WERI-Rb-1 (cell line): ENCODE results near the gene MFSD11.
"Not testable (repeated sequence)": the region's sequence is repeated elsewhere in the genome, so short reads cannot be mapped to it uniquely, and the experiment has no call there.

Experiments used
- DNase-seq: peaks from one replicate; pipeline ENCODE4 v3.0.0-alpha.2; 2020
- H3K27ac ChIP-seq: fragments of 250-450 bp; sonication (Bioruptor Pico); 2 replicates; pipeline ENCODE4 v1.5.1; 2020; ENCODE audit warnings: mild to moderate bottlenecking, moderate library complexity
- H3K27me3 ChIP-seq: fragments of 250-450 bp; sonication (Bioruptor Pico); 2 replicates; pipeline ENCODE4 v1.5.1; 2021; ENCODE audit warnings: mild to moderate bottlenecking, low read depth, moderate library complexity; ENCODE audit not compliant: insufficient read depth, severe bottlenecking
- H3K36me3 ChIP-seq: fragments of 250-450 bp; sonication (Bioruptor Pico); 2 replicates; pipeline ENCODE4 v1.5.1; 2020; ENCODE audit warnings: mild to moderate bottlenecking, moderate library complexity
- H3K4me3 ChIP-seq: 2 replicates; pipeline ENCODE4 v1.5.1; 2011; ENCODE audit warnings: low read depth, mild to moderate bottlenecking, control low read depth, low read length
- H3K9me3 ChIP-seq: fragments of 250-450 bp; sonication (Bioruptor Pico); 2 replicates; pipeline ENCODE4 v1.5.1; 2021; ENCODE audit warnings: mild to moderate bottlenecking, moderate library complexity; ENCODE audit not compliant: severe bottlenecking
- CTCF ChIP-seq: IDR thresholded peaks from 2 replicates; pipeline ENCODE4 v1.5.1; 2011; ENCODE audit warnings: low read depth, mild to moderate bottlenecking, control low read depth, inconsistent platforms, low read length

MFSD11 gene

DNA sequence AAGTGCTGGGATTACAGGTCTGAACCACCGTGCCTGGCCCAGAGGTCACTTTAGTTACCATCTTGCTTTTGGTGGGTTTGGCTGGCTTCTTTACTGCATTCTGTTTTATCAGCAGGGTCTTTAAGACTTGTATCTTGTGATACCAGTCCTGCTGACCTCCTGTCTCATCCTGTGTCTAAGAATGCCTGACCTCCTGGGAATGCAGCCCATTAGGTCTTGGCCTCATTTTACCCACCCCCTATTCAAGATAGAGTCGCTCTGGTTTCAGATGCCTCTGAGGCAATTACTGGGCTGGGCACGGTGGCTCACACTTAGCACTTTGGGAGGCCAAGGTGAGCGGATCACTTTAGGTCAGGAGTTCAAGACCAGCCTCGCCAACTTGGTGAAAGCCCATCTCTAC lies 63.8 kb downstream of the MFSD11 start:
- DNase-seq: no peak
- Histone ChIP-seq H3K36me3 (no peaks in the 10 kb centered on the region), H3K27ac (no peak overlapping the region), H3K9me3 (peaks cover 4% of the 10 kb centered on the region), H3K4me3 (no peak overlapping the region), H3K27me3 (no peaks in the 10 kb centered on the region)
- TF ChIP-seq CTCF: no peak

GRCh38 chr17:76805319-76805718 lies 67.4 kb downstream of the MFSD11 start:
- Histone ChIP-seq H3K36me3 (no peaks in the 10 kb centered on the region), H3K9me3 (peaks cover 6% of the 10 kb centered on the region), H3K27me3 (no peaks in the 10 kb centered on the region), H3K27ac (no peak overlapping the region), H3K4me3 (no peak overlapping the region)
- DNase-seq: no peak
- TF ChIP-seq CTCF: no peak

- H3K27ac ChIP-seq, H3K4me3 ChIP-seq, DNase-seq, H3K27me3 ChIP-seq, H3K36me3 ChIP-seq, H3K9me3 ChIP-seq: not testable (repeated sequence)
Measured at GRCh38 chr17:76806151-76806550, 68.2 kb downstream of the MFSD11 start.

DNA sequence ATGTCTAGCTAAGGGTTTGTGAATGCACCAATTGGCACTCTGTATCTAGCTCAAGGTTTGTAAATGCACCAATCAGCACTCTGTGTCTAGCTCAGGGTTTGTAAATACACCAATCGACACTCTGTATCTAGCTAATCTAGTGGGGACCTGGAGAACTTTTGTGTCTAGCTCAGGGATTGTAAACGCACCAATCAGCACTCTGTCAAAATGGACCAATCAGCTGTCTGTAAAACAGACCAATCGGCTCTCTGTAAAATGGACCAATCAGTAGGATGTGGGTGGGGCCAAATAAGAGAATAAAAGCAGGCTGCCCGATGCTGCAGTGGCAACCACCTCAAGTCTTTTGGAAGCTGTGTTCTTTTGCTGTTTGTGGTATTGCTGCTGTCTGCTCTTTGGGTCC lies 68.8 kb downstream of the MFSD11 start:
- not testable (repeated sequence) for H3K9me3 ChIP-seq, H3K4me3 ChIP-seq, DNase-seq

GRCh38 chr17:76808326-76808725 lies 70.4 kb downstream of the MFSD11 start:
- Histone ChIP-seq H3K36me3 (no peaks in the 10 kb centered on the region), H3K27ac (no peak overlapping the region), H3K4me3 (no peak overlapping the region), H3K27me3 (no peaks in the 10 kb centered on the region), H3K9me3 (peaks cover 4% of the 10 kb centered on the region)
- DNase-seq: no peak
- TF ChIP-seq CTCF: no peak

More for the DNA sequence above, 68.8 kb downstream of the MFSD11 start:
- not testable (repeated sequence) for H3K36me3 ChIP-seq, H3K27ac ChIP-seq, H3K27me3 ChIP-seq

DNA sequence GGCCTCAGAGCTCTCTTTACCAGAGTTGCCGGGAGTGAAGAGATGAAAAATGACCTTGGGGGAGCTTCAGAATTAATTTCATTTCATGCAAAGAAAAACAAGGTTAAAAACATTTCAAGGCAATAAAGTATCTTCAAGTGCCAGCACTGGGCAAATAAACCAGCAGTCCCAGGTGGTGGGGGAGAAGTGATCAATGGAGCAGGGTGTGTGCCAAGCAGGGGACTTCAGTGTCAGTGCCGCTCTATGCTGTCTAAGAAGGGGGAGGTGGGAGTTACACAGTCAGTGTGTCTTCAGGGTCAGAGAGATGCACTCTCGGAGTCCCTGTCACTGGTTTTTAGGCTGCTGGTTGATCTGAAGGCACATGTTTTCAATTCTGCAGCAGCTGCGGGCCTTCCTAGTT lies 73.0 kb downstream of the MFSD11 start:
- no peak overlapping the region for H3K27ac ChIP-seq
- no peak for TF ChIP-seq CTCF
- H3K4me3 ChIP-seq: no peak overlapping the region
- H3K9me3 ChIP-seq: peaks cover 4% of the 10 kb centered on the region
- no peak for DNase-seq
- no peaks in the 10 kb centered on the region for H3K36me3 ChIP-seq
- H3K27me3 ChIP-seq: no peaks in the 10 kb centered on the region

DNA sequence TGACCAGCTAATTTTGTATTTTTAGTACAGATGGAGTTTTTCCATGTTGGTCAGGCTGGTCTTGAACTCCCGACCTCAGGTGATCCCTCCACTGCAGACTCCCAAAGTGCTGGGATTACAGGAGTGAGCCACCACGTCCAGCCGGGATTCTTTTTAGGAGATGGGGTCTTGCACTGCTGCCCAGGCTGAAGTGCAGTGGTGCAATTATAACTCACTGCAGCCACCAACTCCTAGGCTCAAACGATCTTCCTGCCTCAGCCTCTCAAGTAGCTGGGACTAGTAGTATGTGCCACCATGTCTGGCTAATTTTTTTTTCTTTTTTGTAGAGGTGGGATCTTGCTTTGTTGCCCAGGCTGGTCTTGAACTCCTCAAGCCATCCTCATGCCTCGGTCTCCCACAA lies 73.9 kb downstream of the MFSD11 start:
- H3K27me3 ChIP-seq: no peaks in the 10 kb centered on the region
- DNase-seq: no peak
- no peak overlapping the region for H3K27ac ChIP-seq
- no peaks in the 10 kb centered on the region for H3K36me3 ChIP-seq
- peaks cover under 1% of the 10 kb centered on the region for H3K9me3 ChIP-seq
- no peak overlapping the region for H3K4me3 ChIP-seq
- no peak for TF ChIP-seq CTCF
